Measurements from ENCODE around the gene APPBP2. TPM values are rescaled to one million over a fixed set of nuclear protein-coding genes. Genes with fewer than 3 reads are reported as not detected.
"Not testable (repeated sequence)": the region's sequence is repeated elsewhere in the genome, so short reads cannot be mapped to it uniquely, and the experiment has no call there.

APPBP2 gene
- total RNA-seq, 1 donor from 2014 or later, result 19.9 TPM

DNA sequence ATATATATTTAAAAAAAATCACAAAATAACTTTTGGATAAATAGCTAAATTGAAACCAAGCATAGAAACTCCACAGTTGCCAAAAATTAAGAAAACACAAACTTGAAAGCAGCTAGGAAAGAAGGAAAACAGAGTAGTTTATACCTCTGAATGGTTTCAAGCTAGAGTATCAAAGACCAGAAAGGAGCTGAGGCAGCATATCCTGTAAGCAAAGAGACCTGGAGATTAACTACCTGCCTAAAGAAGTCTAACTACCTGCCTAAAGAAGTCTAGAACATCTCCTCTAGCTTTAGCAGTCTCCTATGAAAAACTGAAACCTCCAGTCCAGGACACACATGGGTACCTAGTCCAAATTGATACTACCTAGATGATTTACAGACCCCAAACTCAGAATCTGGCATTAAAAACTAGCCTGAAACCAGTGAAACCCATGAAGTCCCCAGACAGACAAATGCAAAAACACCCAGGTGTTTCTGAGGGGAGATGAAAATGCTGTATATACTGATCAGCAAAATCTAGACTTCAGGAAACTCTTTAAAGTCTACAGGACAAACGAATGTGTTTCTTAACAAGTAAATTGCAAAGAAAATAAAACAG is 17.6 kb downstream of the APPBP2 start:
- DNase-seq (ENCODE audit: low spot score), result no peak

DNA sequence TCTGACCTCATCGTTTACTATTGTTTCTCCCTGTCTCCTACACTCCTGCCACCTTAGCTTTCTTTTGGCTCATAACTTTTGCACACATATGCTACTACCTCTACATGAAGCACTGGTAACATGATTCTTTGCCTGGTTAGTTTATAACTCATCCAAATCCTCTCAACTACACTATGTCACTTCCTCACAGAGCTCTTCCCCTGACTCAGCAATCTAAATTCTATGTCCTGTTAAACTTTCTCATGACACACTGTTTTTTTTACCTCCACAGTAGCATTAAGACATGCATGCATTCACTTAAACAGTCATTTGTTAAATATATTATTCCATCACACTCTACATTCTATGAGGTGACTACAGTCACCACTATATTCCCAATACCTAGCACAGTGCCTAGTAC is 19.7 kb downstream of the APPBP2 start:
- no peak for DNase-seq (ENCODE audit: low spot score)

More for the DNA sequence above, 17.6 kb downstream of the APPBP2 start:
- intact Hi-C loops (cut with DNase I), result no loop called here

DNA sequence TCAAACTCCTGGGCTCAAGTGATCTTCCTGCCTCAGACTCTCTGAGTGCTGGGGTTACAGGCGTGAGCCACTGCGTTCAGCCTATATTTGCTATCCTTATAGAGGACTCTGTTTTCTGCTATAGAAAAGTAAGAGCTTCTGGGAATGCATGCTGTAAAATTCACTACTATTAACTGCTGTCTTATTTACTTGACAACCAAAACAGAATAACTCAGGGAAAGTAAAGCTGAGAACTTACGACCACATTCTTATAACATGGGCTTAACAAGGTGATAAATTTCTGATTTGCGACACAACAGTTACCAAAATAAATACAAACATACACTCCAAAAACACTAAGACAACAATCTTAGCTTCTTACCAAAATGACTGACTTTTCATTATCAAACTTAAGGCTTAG is 23.9 kb downstream of the APPBP2 start:
- DNase-seq (ENCODE audit: low spot score), result no peak
- intact Hi-C loops (cut with DNase I), result no loop called here

More for the DNA sequence above, 19.7 kb downstream of the APPBP2 start:
- intact Hi-C loops (cut with DNase I), result no loop called here

- no peak for DNase-seq (ENCODE audit: low spot score)
- intact Hi-C loops (cut with DNase I), result no loop called here
Observed at GRCh38 chr17:60501589-60501988, 24.5 kb downstream of the APPBP2 start.

DNA sequence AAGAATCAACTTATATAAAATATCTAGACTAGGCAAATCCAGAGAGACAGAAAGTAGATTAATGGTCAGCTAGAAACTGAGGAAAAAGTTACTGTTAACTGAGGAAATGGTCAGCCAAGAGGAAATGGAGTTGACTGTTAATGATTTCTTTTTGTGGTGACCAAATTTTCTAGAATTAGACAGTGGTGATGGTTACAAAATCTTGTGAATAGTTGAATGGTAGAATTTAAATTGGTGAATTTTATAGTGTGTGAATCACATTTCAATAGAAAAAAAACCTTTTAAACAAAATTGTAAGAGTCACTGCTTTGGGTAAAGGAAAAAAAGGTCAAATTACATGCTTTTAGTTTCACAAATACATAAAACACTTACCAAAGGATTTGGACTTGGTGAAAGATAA is 30.0 kb downstream of the APPBP2 start:
- intact Hi-C loops (cut with DNase I), result no loop called here
- no peak for DNase-seq (ENCODE audit: low spot score)

DNA sequence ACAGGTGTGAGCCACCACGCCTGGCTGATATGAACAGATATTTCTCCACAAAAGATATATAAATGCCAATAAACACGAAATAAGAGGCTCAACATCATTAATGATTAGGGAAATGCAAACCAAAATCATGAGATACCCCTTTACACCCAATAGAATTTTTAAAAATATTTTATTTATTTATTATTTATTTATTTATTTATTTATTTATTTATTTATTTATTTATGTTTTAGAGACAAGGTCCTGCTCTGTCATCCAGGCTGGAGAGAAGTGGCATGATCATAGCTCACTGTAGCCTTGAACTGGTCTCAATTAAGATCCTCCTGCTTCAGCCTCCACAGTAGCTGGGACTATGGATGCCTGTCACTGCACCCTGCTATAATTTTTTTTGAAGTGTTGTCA is 30.8 kb downstream of the APPBP2 start:
- intact Hi-C loops (cut with DNase I), result no loop called here
- no peak for DNase-seq (ENCODE audit: low spot score)

DNA sequence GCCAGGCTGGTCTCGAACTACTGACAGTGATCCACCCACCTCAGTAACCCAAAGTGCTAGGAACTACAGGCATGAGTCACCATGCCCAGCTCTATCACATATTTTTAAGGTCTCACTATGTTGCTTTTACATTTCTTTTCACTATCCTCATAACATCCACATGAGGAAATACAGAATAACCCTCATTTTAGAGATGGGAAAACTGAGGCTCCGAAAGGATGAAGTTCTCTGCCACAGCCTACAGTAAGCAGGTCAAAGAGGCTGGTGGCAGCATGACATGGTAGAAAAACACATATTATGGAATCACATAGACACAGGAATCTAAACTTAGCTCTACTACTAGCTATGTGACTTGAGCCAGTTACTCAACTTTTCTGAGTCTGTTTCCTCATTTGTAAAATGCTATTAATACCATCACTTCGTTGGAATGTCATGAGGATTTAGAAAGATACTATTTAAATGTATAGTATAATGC is 32.2 kb downstream of the APPBP2 start:
- intact Hi-C loops (cut with DNase I), result no loop called here
- DNase-seq (ENCODE audit: low spot score), result no peak

DNA sequence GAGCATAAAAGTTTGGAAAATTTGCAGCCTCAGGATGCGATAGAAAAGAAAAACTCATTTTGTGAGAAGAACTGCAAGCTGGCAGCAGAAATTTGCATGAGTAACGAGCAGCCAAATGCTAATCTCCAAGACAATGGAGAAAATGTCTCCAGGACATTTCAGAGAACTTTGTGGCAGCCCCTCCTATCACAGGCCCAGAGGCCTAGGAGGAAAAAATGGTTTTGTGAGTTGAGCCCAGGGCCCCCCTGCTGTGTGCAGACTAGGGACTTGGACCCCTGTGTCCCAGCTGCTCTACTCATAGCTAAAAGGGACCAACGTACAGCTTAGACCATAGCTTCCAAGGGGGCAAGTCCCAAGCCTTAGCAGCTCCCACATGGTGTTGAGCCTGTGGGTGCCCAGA is 34.3 kb downstream of the APPBP2 start:
- no peak for DNase-seq (ENCODE audit: low spot score)
- intact Hi-C loops (cut with DNase I), result no loop called here

DNA sequence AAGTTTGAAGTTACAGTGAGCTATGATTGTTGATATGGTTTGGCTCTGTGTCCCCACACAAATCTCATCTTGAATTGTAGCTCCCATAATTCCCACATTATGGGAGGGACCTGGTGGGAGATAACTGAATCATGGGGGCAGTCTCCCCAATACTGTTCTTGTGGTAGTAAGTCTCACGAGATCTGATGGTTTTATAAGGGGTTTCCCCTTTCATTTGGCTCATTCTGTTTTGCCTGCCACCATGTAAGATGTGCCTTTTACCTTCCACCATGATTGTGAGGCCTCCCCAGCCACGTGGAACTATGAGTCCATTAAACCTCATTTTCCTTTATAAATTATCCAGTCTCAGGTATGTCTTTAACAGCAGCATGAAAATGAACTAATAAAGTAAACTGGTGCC is 35.4 kb downstream of the APPBP2 start:
- DNase-seq (ENCODE audit: low spot score); intact Hi-C loops (cut with DNase I): not testable (repeated sequence)

DNA sequence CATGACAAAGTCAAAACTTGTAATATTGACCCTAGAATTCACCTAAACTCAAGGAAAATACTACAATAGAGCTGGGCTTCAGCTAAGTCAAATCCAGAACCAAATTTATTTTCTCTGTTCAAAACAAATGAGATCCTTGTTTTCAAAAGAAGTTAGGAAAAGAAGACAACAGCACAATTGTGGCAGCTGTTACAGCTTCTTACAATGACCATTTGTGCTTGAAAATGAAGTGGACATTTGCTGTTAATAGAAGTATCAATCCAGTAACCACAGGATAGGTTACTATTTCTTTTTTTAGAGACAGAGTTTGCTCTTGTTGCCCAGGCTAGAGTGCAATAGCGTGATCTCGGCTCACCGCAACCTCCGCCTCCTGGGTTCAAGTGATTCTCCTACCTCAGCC is 44.4 kb downstream of the APPBP2 start:
- DNase-seq (ENCODE audit: low spot score), result no peak
- intact Hi-C loops (cut with DNase I), result no loop called here

DNA sequence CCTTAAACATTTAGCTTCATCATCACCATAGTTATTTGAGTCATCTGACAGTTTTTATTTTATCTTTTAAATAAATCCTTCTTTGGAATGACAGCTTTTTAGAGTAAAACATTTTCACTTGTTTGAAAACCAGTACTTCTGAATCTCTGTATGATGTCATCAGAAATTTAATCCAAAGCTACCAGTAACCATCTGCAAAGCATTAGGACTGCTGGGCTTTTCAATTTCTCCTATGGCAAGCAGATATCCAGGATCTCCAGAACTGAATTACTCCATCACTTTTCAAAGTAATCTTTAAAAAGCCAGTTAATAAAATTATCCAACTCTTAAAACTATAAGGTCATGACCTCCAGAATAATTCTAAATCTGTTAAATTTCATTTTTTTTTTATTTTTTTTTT is 52.3 kb downstream of the APPBP2 start:
- intact Hi-C loops (cut with DNase I), result no loop called here
- no peak for DNase-seq (ENCODE audit: low spot score)

GRCh38 chr17:60472449-60472848 is 53.6 kb downstream of the APPBP2 start:
- intact Hi-C loops (cut with DNase I), result no loop called here

GRCh38 chr17:60471451-60471850 is 54.6 kb downstream of the APPBP2 start:
- intact Hi-C loops (cut with DNase I), result no loop called here
- DNase-seq (ENCODE audit: low spot score), result no peak

More at GRCh38 chr17:60472449-60472848, 53.6 kb downstream of the APPBP2 start:
- no peak for DNase-seq (ENCODE audit: low spot score)

DNA sequence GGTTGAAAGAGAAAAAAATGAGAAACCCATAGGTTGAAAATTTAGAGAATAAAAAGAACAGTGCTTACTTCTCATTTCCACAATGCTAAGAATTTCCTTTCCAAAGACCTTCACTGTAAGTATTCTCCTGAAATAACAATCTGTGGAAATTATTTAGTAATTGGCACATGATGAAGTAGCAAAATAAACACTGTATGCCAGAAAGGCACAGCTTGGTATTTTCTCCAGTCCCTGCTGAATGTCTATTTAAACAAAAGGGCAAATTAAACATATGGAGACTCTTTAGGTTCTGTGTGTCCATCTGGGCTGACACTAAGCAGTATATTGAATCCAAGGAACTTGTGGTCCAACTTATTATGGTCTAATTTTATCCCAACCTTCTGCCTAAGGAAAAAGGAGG is 57.7 kb downstream of the APPBP2 start:
- intact Hi-C loops (cut with DNase I), result loop anchor here (5.0 to 10.0 kb wide), 2 partner anchors 59 to 166 kb away; partner anchors contain the start of gene APPBP2
- DNase-seq (ENCODE audit: low spot score), result no peak

- no peak for DNase-seq (ENCODE audit: low spot score)
- intact Hi-C loops (cut with DNase I), result loop anchor here (10.0 kb wide), 1 partner anchor 170 kb away; no protein-coding TSS in a partner anchor
Observed at GRCh38 chr17:60464343-60464742, 61.7 kb downstream of the APPBP2 start.

DNA sequence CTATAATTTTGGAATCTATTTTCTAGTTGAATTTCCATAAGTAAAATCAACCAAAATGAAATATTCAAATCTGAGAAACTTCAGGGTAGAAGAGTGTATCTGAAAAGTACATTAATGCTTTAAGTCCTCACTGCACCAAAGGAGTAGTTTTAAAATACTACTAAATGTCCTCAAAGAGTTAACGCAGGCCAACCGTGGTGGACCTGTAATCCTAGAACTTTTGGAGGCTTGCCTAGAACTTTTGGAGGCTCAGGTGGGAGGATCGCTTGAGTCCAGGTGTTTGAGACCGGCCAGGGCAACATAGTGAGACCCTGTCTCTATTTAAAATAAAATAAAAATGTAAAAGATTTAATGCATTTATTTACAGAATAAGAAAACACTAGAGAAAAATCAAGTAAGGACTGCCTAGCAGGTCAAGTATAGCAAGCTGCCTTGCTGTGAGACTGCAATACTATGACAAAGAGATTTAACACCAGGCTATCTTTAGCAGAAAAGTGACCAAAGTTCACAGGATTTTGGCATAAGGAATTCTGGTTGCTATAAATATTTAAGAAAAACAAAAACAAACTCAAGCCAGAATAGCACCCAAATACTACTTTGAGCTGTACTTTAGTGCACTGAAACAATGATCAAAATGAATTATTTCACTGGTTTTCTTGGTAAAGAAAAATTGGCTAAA is 62.7 kb downstream of the APPBP2 start:
- intact Hi-C loops (cut with DNase I), result loop anchor here (10.0 kb wide), 1 partner anchor 172 kb away; no protein-coding TSS in a partner anchor
- DNase-seq (ENCODE audit: low spot score), result no peak

DNA sequence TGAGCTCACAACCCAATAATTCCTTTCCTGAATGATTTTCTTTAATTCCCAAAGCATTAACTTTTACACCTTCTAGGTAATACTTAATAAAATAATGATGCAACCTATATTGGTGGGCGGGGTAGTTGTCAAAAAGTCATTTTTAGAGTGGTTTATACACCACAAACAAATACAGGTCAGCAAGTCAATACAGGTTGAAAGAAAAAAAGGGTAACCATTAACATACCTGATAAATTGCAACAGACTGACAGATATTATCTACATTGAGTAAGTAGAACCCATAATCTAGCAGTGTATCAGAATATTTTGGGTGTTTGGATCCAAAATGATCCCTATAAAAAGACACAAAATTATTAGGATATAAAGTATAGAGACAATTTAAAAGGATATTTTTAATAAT is 64.5 kb downstream of the APPBP2 start:
- intact Hi-C loops (cut with DNase I), result loop anchor here (10.0 kb wide), 1 partner anchor 173 kb away; no protein-coding TSS in a partner anchor
- DNase-seq (ENCODE audit: low spot score), result no peak

DNA sequence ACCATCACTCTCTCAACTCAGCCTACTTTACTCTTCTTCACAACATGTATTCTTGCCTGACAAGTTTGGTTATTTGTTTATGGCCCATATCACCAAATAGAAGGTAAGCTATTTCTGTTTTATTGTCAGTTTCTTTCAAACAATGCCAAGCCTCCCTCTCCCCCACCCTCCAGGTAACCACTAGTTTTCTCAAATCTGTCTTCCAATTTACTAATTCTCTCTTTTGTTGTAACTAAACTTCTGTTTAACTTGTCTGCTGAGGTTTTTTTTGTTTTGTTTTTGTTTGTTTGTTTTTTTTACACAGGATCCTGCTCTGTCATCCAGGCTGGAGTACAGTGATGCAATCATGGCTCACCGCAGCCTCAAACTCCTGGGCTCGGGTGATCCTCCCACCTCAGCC is 68.9 kb downstream of the APPBP2 start:
- DNase-seq (ENCODE audit: low spot score), result no peak
- intact Hi-C loops (cut with DNase I), result no loop called here

DNA sequence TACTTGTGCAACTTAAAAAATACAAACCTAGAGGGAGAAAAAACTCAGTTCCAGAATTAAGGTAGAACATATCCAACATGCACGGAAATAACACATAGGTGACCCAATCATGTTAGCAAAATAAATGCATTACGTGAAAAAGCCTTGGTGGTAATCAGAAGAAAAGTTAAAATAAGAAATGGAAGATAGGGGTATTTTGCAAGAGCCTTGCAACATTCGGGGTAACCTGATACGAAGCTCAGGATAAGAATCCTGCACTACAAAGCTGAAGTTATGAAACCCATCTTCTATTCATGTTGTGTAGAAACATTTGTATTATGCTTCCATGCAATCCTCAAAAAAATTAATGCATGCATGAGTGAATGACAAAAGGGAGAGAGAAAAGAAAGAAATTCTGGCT is 70.7 kb downstream of the APPBP2 start:
- DNase-seq (ENCODE audit: low spot score), result no peak
- intact Hi-C loops (cut with DNase I), result no loop called here

GRCh38 chr17:60451965-60452364 is 74.1 kb downstream of the APPBP2 start:
- intact Hi-C loops (cut with DNase I), result no loop called here
- no peak for DNase-seq (ENCODE audit: low spot score)

- intact Hi-C loops (cut with DNase I), result no loop called here
Observed at GRCh38 chr17:60451071-60451470, 75.0 kb downstream of the APPBP2 start.

More at GRCh38 chr17:60451071-60451470, 75.0 kb downstream of the APPBP2 start:
- DNase-seq (ENCODE audit: low spot score), result no peak
